Ishikawa (cell line): ENCODE results near the gene MDM4.

ENCODE experiments used
- CEBPB ChIP-seq: IDR thresholded peaks from 2 replicates; pipeline ENCODE4 v1.6.1; 2012
- CREB1 ChIP-seq: IDR thresholded peaks from 2 replicates; pipeline ENCODE4 v1.6.1; 2012; ENCODE audit warnings: low read depth
- EGR1 ChIP-seq: IDR thresholded peaks from 2 replicates; pipeline ENCODE4 v1.6.1; 2012
- EP300 ChIP-seq: IDR thresholded peaks from 2 replicates; pipeline ENCODE4 v1.6.1; 2012; ENCODE audit warnings: borderline replicate concordance
- FOXM1 ChIP-seq: IDR thresholded peaks from 2 replicates; pipeline ENCODE4 v1.6.1; 2012; ENCODE audit warnings: low read depth, borderline replicate concordance
- NFIC ChIP-seq: IDR thresholded peaks from 2 replicates; pipeline ENCODE4 v1.6.1; 2012
- RAD21 ChIP-seq: IDR thresholded peaks from 2 replicates; pipeline ENCODE4 v1.6.1; 2012; ENCODE audit warnings: low read depth
- REST ChIP-seq: IDR thresholded peaks from 2 replicates; pipeline ENCODE4 v1.6.1; 2012; ENCODE audit warnings: low read depth, mild to moderate bottlenecking
- TAF1 ChIP-seq: IDR thresholded peaks from 2 replicates; pipeline ENCODE4 v1.6.1; 2012; ENCODE audit warnings: low read depth, mild to moderate bottlenecking
- TCF12 ChIP-seq: IDR thresholded peaks from 2 replicates; pipeline ENCODE4 v1.6.1; 2012; ENCODE audit warnings: low read depth
- TEAD4 ChIP-seq: IDR thresholded peaks from 2 replicates; pipeline ENCODE4 v1.6.1; 2012
- USF1 ChIP-seq: IDR thresholded peaks from 2 replicates; pipeline ENCODE4 v1.6.1; 2012
- YY1 ChIP-seq: IDR thresholded peaks from 2 replicates; pipeline ENCODE4 v1.6.1; 2012; ENCODE audit warnings: low read depth
- ZBTB7A ChIP-seq: IDR thresholded peaks from 2 replicates; pipeline ENCODE4 v1.6.1; 2012; ENCODE audit warnings: low read depth
- TF ChIP-seq, protein P1 (sequence below): IDR thresholded peaks from 2 replicates; pipeline ENCODE4 v1.6.1; 2012

MDM4 gene

DNA sequence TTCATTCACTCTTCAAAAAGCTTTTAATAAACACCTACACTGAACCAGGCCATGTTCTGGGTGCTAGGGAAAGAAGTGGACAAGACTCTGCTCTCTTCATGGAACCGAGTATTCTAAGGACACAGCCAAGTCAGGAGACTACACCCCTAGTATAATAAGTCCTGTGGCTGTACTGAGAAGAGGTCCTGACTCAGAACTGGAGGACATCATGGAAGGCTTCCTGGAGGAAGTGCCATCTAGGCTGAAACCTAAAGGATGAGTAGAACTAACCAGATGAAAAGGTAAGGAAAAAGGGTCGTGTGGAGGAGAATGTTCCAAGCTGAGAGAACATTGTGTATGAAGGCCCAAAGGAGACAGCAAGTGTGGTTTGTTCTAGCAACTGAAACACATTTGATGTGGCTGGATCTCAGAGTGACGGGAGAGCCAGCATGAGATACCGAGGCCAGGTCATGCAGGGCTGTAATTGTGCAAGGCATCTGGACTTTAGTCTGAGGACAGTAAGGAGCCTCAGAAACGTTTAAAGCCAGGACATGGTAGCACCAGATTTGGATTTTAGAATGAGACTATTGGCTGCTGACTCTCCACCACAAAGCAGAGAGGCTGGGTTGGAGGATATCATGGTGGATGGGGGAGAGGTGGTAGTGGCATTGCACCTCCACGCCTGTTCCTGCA, 86.8 kb downstream of the MDM4 start:
- TF ChIP-seq REST, result no peak
- no peak for TF ChIP-seq TEAD4
- TF ChIP-seq USF1, result no peak
- TF ChIP-seq, protein P1, sequence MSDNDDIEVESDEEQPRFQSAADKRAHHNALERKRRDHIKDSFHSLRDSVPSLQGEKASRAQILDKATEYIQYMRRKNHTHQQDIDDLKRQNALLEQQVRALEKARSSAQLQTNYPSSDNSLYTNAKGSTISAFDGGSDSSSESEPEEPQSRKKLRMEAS, result no peak
- no peak for TF ChIP-seq ZBTB7A
- no peak for TF ChIP-seq CREB1
- TF ChIP-seq CEBPB, result no peak
- TF ChIP-seq TCF12, result no peak
- TF ChIP-seq EGR1, result no peak
- no peak for TF ChIP-seq NFIC
- TF ChIP-seq TAF1, result no peak
- TF ChIP-seq FOXM1, result no peak
- TF ChIP-seq YY1, result no peak

DNA sequence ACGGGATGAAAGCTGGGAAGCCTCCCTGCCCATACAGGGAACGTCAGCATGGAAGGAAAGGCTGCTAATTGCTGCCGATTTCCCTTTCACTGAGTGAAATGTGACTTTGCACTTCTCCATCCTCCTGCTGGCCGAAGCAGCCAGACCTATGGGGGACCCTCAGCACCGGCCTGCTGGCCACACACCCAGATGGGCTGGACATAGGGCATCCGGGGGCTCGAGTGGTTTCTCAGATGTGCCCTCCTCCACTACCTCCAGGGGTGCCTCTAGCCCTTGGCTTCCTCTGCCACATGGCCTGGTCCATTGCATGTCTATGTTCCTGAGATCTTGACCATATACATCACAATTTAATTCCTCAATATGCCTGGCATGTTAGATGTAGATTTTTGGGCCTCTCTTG, 89.6 kb downstream of the MDM4 start:
- TF ChIP-seq NFIC (no peak), CEBPB (no peak), EGR1 (no peak), RAD21 (no peak), EP300 (no peak), ZBTB7A (no peak), TAF1 (no peak), TEAD4 (no peak), TCF12 (no peak), CREB1 (no peak), REST (no peak), YY1 (no peak), USF1 (no peak), FOXM1 (no peak)
- TF ChIP-seq, protein P1, result no peak
